CD4-positive, alpha-beta T cell (primary cell): Measurements from ENCODE around the gene SNRPD1. TPM values are rescaled to one million over a fixed set of nuclear protein-coding genes. Genes with fewer than 3 reads are reported as not detected.
"Not testable (repeated sequence)": the region's sequence is repeated elsewhere in the genome, so short reads cannot be mapped to it uniquely, and the experiment has no call there.

Experiments used
- ATAC-seq: fragments of 200-7000 bp; cut with Tn5 transposase; one replicate; pipeline ENCODE4 v1.10.0; 2022; ENCODE audit warnings: mild to moderate bottlenecking; ENCODE audit not compliant: poor library complexity
- CTCF ChIA-PET: fragments of 350-600 bp; sonication (Branson Sonifier 250); formaldehyde crosslinking; loops from one replicate; lab custom pipeline; 2021; ENCODE audit warnings: antibody characterized with exemption, inconsistent platforms; lab: Charles Lee
- POLR2A ChIA-PET: fragments of 350-600 bp; sonication (Branson Sonifier 250); formaldehyde crosslinking; loops from one replicate; lab custom pipeline; 2021; ENCODE audit warnings: antibody characterized with exemption, inconsistent platforms; lab: Charles Lee
- DNase-seq, 14 experiments: peaks; one replicate each; pipeline ENCODE4 v3.0.0-alpha.2; 2013 to 2020; ENCODE audit warnings: mixed read lengths in 2 of 14
- H3K27ac ChIP-seq, 2 donors: one replicate each; pipeline versions ENCODE4 v1.5.1 to v1.7.0; 2013; ENCODE audit warnings: low read length in 2 of 2, low read depth in 1 of 2, mild to moderate bottlenecking in 1 of 2
- H3K27me3 ChIP-seq, 2 experiments: 1 replicate in 1 of 2; 2 replicates in 1 of 2; pipeline versions ENCODE4 v1.6.1 to v1.7.0; 2013; ENCODE audit warnings: low read length in 2 of 2, control low read depth in 1 of 2, mild to moderate bottlenecking in 1 of 2, moderate library complexity in 1 of 2; ENCODE audit not compliant: insufficient read depth in 2 of 2, control insufficient read depth in 1 of 2
- H3K36me3 ChIP-seq: one replicate; pipeline ENCODE4 v1.6.1; 2013; ENCODE audit warnings: low read length, control low read depth; ENCODE audit not compliant: insufficient read depth
- H3K4me1 ChIP-seq: one replicate; pipeline ENCODE4 v1.6.1; 2013; ENCODE audit warnings: low read length, control low read depth; ENCODE audit not compliant: insufficient read depth
- H3K4me3 ChIP-seq: one replicate; pipeline ENCODE4 v1.5.1; 2013; ENCODE audit warnings: mild to moderate bottlenecking, low read length, moderate library complexity
- H3K9me3 ChIP-seq, 2 experiments: 1 replicate in 1 of 2; 2 replicates in 1 of 2; pipeline versions ENCODE4 v1.6.1 to v1.7.0; 2013; ENCODE audit warnings: low read length in 2 of 2, mild to moderate bottlenecking in 2 of 2, control low read depth in 1 of 2, moderate library complexity in 1 of 2; ENCODE audit not compliant: control insufficient read depth in 1 of 2, insufficient read depth in 1 of 2
- H3K27ac Mint-ChIP-seq: one replicate; pipeline ENCODE4 v1.8.0; 2020; ENCODE audit warnings: mixed read lengths
- H3K27me3 Mint-ChIP-seq: one replicate; pipeline ENCODE4 v1.8.0; 2021; ENCODE audit warnings: mixed read lengths
- H3K36me3 Mint-ChIP-seq: one replicate; pipeline ENCODE4 v1.8.0; 2021; ENCODE audit warnings: low read depth, mixed read lengths
- H3K4me1 Mint-ChIP-seq: one replicate; pipeline ENCODE4 v1.8.0; 2021; ENCODE audit warnings: low read depth, mixed read lengths
- H3K4me3 Mint-ChIP-seq: one replicate; pipeline ENCODE4 v1.8.0; 2020; ENCODE audit warnings: mild to moderate bottlenecking, mixed read lengths
- H3K9me3 Mint-ChIP-seq: one replicate; pipeline ENCODE4 v1.8.0; 2020; ENCODE audit warnings: mixed read lengths
- CTCF ChIP-seq: fragments of 200-600 bp; IDR thresholded peaks from one replicate; pipeline ENCODE4 v1.8.0; 2022; ENCODE audit warnings: antibody characterized with exemption, mild to moderate bottlenecking
- intact Hi-C, 2 experiments: fragments of 100-400 bp; cut with DNase I in 1 of 2; cut with micrococcal nuclease in 1 of 2; formaldehyde crosslinking; loops; one replicate each; pipeline versions ENCODE4 v1.15.1 to v1.9.0; 2023 to 2025; cut with DNase I, micrococcal nuclease
- total RNA-seq, 174 experiments: library from RNA in 2 of 174; stranded (reverse) in 2 of 174; gene quantifications; one replicate each; pipeline ENCODE4 v1.2.3 and lab custom pipeline; 2021 to 2026

The SNRPD1 gene
- total RNA-seq, 2 experiments from 2014 or later: 35.7 to 38.9 TPM

GRCh38 chr18:21602299-21602587 is 9.9 kb upstream of the SNRPD1 start:
- CTCF ChIA-PET: interaction anchor here (4.8 kb wide), 1 partner anchor 9 kb away, joined by 104 read pairs; the partner anchor contains the start of gene SNRPD1
- Mint-ChIP-seq H3K27ac (peak overlapping the region; percentile 85), H3K27me3 (no peaks in the 10 kb centered on the region), H3K36me3 (peaks cover 15% of the 10 kb centered on the region), H3K4me3 (peak overlapping the region; percentile 74), H3K9me3 (no peaks in the 10 kb centered on the region), H3K4me1 (peaks cover 45% of the 10 kb centered on the region)
- TF ChIP-seq CTCF: no peak
- no peak overlapping the region for H3K4me3 ChIP-seq
- intact Hi-C loops: loop anchor here (5.0 kb wide), 2 partner anchors 140 to 1900 kb away; partner anchors contain the start of genes MIB1 (in 1 of the 2) and RMC1 (in 1 of the 2)
- POLR2A ChIA-PET: interaction anchor here (6.3 kb wide), 1 partner anchor 10 kb away, joined by 184 read pairs; the partner anchor contains the start of gene SNRPD1
- no peak overlapping the region for H3K27ac ChIP-seq
- ATAC-seq: no peak
- DNase-seq: peak in 2 of 14 experiments; percentile 48 to 56
- no peaks in the 10 kb centered on the region for H3K27me3 ChIP-seq
- no peaks in the 10 kb centered on the region for H3K36me3 ChIP-seq
- peaks cover 25% of the 10 kb centered on the region for H3K4me1 ChIP-seq
- H3K9me3 ChIP-seq: no peaks in the 10 kb centered on the region

- ATAC-seq (no peak), DNase-seq (no peak)
- Histone ChIP-seq H3K4me3 (no peak overlapping the region), H3K27me3 (no peaks in the 10 kb centered on the region), H3K27ac (no peak overlapping the region), H3K9me3 (no peaks in the 10 kb centered on the region), H3K4me1 (peaks cover 10% of the 10 kb centered on the region), H3K36me3 (no peaks in the 10 kb centered on the region)
- Mint-ChIP-seq H3K4me3 (peak overlapping the region; percentile 38), H3K27me3 (no peaks in the 10 kb centered on the region), H3K27ac (peak overlapping the region; percentile 73), H3K4me1 (peaks cover 22% of the 10 kb centered on the region), H3K36me3 (peaks cover 12% of the 10 kb centered on the region), H3K9me3 (no peaks in the 10 kb centered on the region)
- TF ChIP-seq CTCF: no peak
- intact Hi-C loops: loop anchor here (5.0 kb wide), 2 partner anchors 138 to 1898 kb away; partner anchors contain the start of genes MIB1 (in 1 of the 2) and RMC1 (in 1 of the 2)
- CTCF ChIA-PET: no interaction called here
- POLR2A ChIA-PET: no interaction called here
Observed at GRCh38 chr18:21604671-21605070, 7.4 kb upstream of the SNRPD1 start.

GRCh38 chr18:21605213-21605612 is 6.9 kb upstream of the SNRPD1 start:
- H3K4me1 Mint-ChIP-seq: peaks cover 19% of the 10 kb centered on the region

GRCh38 chr18:21611401-21612124 is 551 bp upstream of the SNRPD1 start:
- Histone ChIP-seq H3K4me3 (peak overlapping the region; percentile 85), H3K4me1 (peaks cover 22% of the 10 kb centered on the region), H3K27ac (peak overlapping the region; percentile 86 to 90)
- H3K4me3 Mint-ChIP-seq: peak overlapping the region; percentile 100
- H3K9me3 Mint-ChIP-seq, H3K27me3 Mint-ChIP-seq, H3K36me3 ChIP-seq, H3K9me3 ChIP-seq, H3K27me3 ChIP-seq: not testable (repeated sequence)
- intact Hi-C loops: loop anchor here (1.0 to 10.0 kb wide), 6 partner anchors 10 to 499 kb away; partner anchors contain the start of genes ABHD3 (in 2 of the 2), MIB1 (in 1 of the 2) and ROCK1 (in 1 of the 2)
- ChIA-PET POLR2A (interaction anchor here (0.7 to 8.4 kb wide), 6 partner anchors 12 to 129 kb away, joined by 3 to 184 read pairs (median 12); partner anchors contain the start of genes ABHD3, ESCO1 and MIB1), CTCF (interaction anchor here (1.3 to 5.1 kb wide), 6 partner anchors 10 to 500 kb away, joined by 3 to 104 read pairs (median 6); partner anchors contain the start of genes ESCO1 and MIB1)
- H3K36me3 Mint-ChIP-seq: peaks cover 28% of the 10 kb centered on the region
- H3K4me1 Mint-ChIP-seq: peaks cover 41% of the 10 kb centered on the region
- peak overlapping the region; percentile 94 for H3K27ac Mint-ChIP-seq
- peak; percentile 4 for ATAC-seq
- peak in 1 of 14 experiments; percentile 28 for DNase-seq

More at GRCh38 chr18:21605213-21605612, 6.9 kb upstream of the SNRPD1 start:
- Mint-ChIP-seq H3K36me3 (peaks cover 7% of the 10 kb centered on the region), H3K27ac (peak overlapping the region; percentile 73), H3K4me3 (no peak overlapping the region), H3K27me3 (no peaks in the 10 kb centered on the region), H3K9me3 (no peaks in the 10 kb centered on the region)
- intact Hi-C loops: no loop called here
- Histone ChIP-seq H3K4me1 (peaks cover 7% of the 10 kb centered on the region), H3K27ac (no peak overlapping the region), H3K36me3 (no peaks in the 10 kb centered on the region), H3K4me3 (no peak overlapping the region), H3K9me3 (no peaks in the 10 kb centered on the region), H3K27me3 (no peaks in the 10 kb centered on the region)
- no peak for TF ChIP-seq CTCF
- ChIA-PET POLR2A (no interaction called here), CTCF (no interaction called here)
- ATAC-seq: no peak
- DNase-seq: no peak

- POLR2A ChIA-PET, H3K27ac ChIP-seq, CTCF ChIA-PET, H3K4me3 Mint-ChIP-seq, H3K27me3 ChIP-seq, H3K27ac Mint-ChIP-seq, DNase-seq, H3K9me3 ChIP-seq, H3K4me3 ChIP-seq, H3K27me3 Mint-ChIP-seq, ATAC-seq, H3K9me3 Mint-ChIP-seq, intact Hi-C loops: not testable (repeated sequence)
- H3K4me1 Mint-ChIP-seq: peaks cover 34% of the 10 kb centered on the region
- Histone ChIP-seq H3K36me3 (peaks cover 53% of the 10 kb centered on the region), H3K4me1 (peaks cover 14% of the 10 kb centered on the region)
- peaks cover 79% of the 10 kb centered on the region for H3K36me3 Mint-ChIP-seq
Observed at GRCh38 chr18:21621640-21622039, 9.5 kb downstream of the SNRPD1 start.
